Jurkat, Clone E6-1 (cell line): ENCODE results near the gene CAMK2A.

Experiments used
- DNase-seq: peaks from one replicate; pipeline ENCODE4 v3.0.0-alpha.2; 2011; ENCODE audit warnings: low read depth, low spot score
- H3K4me3 ChIP-seq: 2 replicates; pipeline ENCODE4 v1.5.1; 2011; ENCODE audit warnings: mild to moderate bottlenecking, low read length, control low read depth, moderate library complexity

Gene CAMK2A

GRCh38 chr5:150286820-150287219 lies 2.8 kb downstream of the CAMK2A start:
- peak; percentile 15 for DNase-seq
- no peak overlapping the region for H3K4me3 ChIP-seq

GRCh38 chr5:150285114-150285513 lies 4.5 kb downstream of the CAMK2A start:
- no peak overlapping the region for H3K4me3 ChIP-seq
- DNase-seq: no peak

DNA sequence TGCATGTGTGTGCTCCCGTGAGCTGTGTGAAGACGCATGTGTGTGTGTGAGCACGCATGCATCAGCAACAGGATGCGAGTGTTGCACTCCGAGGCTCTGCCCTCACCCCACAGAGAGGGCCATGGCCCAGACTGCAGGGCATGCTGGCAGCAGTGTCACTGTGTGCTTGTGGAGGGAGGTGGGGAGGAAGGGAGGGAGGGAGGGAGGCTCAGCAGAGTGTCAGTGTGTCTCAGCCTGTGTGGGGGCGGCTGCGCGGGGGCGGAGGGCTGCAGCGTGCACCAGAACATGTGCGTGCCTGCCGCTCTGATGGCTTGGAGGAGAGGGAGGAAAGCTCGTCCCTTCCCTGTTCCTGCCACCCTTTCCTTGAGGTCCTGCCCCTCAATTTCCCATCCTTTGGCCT lies 5.3 kb downstream of the CAMK2A start:
- no peak overlapping the region for H3K4me3 ChIP-seq
- DNase-seq: no peak

DNA sequence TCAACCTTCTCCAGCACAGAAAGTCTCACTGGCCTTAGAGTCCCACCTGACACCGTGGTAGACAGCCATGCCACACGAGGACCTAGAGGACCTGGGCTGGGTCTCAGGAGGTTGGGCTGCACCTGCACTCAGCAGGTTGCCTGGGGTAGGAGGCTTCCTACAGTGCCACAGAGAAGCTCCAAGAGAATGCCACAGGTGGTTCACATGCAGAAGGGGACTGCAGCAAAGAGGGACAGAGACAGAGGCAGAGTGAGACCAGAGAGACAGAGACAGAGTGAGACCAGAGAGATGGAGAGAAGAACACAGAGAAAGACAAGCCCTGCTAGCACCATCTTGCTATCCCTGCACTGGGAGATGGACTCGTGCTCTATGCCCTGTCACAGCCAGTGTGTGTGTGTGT lies 5.7 kb downstream of the CAMK2A start:
- no peak overlapping the region for H3K4me3 ChIP-seq
- no peak for DNase-seq

DNA sequence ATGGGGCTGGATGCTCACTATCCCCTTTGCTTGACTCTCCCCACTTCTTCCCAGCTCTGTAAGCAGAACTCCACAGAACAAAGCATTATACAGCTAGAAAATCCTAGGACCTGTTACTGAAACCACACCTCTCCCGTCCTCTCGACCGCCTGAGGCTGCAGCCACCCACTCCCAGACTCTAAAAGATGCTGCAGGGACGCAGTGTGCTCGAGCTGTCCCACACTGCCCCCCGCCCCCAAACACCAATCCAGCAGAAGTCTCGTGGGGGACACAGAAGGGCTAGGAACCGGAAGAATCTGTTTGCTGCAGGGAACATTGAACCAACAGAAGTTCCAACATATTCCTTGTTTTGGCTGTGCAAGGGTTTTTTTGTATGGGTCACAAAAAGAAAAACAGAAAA lies 7.6 kb downstream of the CAMK2A start:
- no peak for DNase-seq
- H3K4me3 ChIP-seq: no peak overlapping the region

- no peak for DNase-seq
- H3K4me3 ChIP-seq: no peak overlapping the region
Observed at GRCh38 chr5:150279330-150280020, 10.1 kb downstream of the CAMK2A start.

DNA sequence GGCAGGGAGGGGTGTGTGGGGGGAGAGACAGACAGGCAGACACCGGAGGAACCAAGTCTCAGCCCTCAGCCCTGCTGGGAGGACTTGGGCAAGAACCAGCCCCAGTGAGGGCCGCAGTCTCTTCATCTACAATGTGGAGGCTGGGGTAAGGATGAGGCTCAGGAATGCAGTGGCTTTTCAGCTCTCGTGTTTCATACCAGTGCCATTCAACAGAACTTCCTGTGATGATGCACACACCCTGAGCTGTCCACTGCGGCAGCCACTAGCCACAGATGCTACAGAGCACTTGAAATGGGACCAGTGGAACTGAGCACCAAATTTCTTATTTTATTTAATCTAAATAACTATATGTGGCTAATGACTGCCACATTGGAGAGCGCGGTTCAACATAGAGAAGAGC lies 10.7 kb downstream of the CAMK2A start:
- H3K4me3 ChIP-seq: no peak overlapping the region
- DNase-seq: no peak

- no peak overlapping the region for H3K4me3 ChIP-seq
- DNase-seq: no peak
Observed at GRCh38 chr5:150278046-150278730, 11.4 kb downstream of the CAMK2A start.

- H3K4me3 ChIP-seq: no peak overlapping the region
- no peak for DNase-seq
Observed at GRCh38 chr5:150277043-150277442, 12.5 kb downstream of the CAMK2A start.

- no peak for DNase-seq
- H3K4me3 ChIP-seq: no peak overlapping the region
Observed at GRCh38 chr5:150274811-150275210, 14.8 kb downstream of the CAMK2A start.

DNA sequence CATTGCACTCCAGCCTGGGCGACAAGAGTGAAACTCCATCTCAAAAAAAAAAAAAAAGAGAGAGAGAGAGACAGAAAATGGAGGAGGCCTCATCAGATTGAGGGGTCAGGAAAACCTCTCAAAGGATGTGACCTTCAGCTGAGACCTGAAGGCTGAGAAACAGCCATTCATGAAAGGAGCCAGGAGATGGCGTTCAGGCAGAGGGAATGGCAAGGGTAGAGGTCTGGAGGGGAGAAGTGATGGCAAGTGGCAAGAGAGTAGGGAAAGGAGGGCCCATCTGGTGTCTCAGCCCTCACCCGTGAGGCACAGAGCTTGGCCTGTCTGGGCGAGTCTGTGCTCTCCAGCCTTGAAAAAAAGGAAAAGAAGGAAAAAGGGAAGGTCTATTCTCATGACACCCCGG lies 17.0 kb downstream of the CAMK2A start:
- H3K4me3 ChIP-seq: no peak overlapping the region
- no peak for DNase-seq

- no peak for DNase-seq
Observed at GRCh38 chr5:150271923-150272322, 17.6 kb downstream of the CAMK2A start.

GRCh38 chr5:150271296-150271692 lies 18.3 kb downstream of the CAMK2A start:
- DNase-seq: no peak
- H3K4me3 ChIP-seq: no peak overlapping the region

More at GRCh38 chr5:150271923-150272322, 17.6 kb downstream of the CAMK2A start:
- H3K4me3 ChIP-seq: no peak overlapping the region

GRCh38 chr5:150270541-150271295 lies 18.9 kb downstream of the CAMK2A start:
- H3K4me3 ChIP-seq: no peak overlapping the region
- DNase-seq: no peak

- no peak for DNase-seq
Observed at GRCh38 chr5:150266871-150267291, 22.7 kb downstream of the CAMK2A start.

GRCh38 chr5:150265870-150266383 lies 23.6 kb downstream of the CAMK2A start:
- H3K4me3 ChIP-seq: no peak overlapping the region
- no peak for DNase-seq

More at GRCh38 chr5:150266871-150267291, 22.7 kb downstream of the CAMK2A start:
- H3K4me3 ChIP-seq: no peak overlapping the region

GRCh38 chr5:150264667-150265603 lies 24.6 kb downstream of the CAMK2A start:
- no peak overlapping the region for H3K4me3 ChIP-seq

DNA sequence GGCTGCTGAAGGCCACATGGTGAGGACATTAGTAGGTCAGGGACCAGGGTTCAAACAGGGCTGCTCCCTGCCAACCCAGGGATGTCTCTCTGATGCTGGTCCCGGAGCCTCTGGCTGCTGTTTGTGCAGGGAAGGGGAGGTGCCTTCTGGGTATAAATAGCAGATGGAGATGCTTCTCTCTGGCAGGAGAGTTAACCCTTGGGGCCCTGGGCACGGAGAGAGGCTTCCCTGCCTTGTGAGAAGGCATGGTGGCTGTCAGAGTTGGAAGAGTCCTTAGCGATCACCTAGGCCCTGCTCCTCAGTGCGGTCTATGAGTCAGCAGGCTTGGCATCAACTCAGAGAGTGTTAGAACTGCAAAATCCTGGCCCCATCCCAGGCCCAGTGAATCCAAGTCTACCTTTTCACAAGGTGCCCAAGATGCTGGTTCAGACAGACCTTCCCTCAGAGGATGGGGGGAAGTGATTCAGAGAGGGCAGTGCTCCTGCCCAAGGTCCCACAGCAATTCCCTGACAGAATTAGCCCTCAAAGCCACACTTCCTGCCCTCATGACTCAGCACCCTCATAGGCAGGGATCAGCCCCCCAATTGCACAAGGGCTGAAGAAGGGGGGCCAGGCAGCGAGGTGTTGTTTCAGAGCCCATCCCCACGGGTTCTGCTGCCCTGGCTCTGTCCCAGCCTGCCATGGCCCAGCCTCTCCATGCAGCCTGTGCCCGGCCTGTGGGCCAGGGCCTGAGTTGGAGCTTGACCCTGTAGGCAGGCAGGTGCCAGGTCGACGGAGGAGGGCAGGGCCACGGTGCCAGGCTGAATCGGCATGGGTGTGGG lies 25.6 kb downstream of the CAMK2A start:
- DNase-seq: no peak
- no peak overlapping the region for H3K4me3 ChIP-seq

More at GRCh38 chr5:150264667-150265603, 24.6 kb downstream of the CAMK2A start:
- DNase-seq: no peak
